Neutrophil (primary cell): ENCODE measurements around the gene SPEM2.
A peak's percentile ranks its signal among the peaks of the same experiment; 100 is the strongest.

ENCODE experiments used
- H3K27ac ChIP-seq: fragments of 200-600 bp; sonication (generic); 2 replicates; pipeline ENCODE4 v1.5.1; 2016; ENCODE audit warnings: mild to moderate bottlenecking, moderate library complexity
- H3K27me3 ChIP-seq: fragments of 200-600 bp; sonication (generic); 2 replicates; pipeline ENCODE4 v1.6.0; 2016; ENCODE audit warnings: mild to moderate bottlenecking
- H3K36me3 ChIP-seq: fragments of 200-600 bp; sonication (generic); 2 replicates; pipeline ENCODE4 v1.5.1; 2017
- H3K4me1 ChIP-seq, 2 experiments: fragments of 200-600 bp in 1 of 2; sonication (generic) in 1 of 2; 1 replicate in 1 of 2; 2 replicates in 1 of 2; pipeline versions ENCODE4 v1.5.1 to v1.6.1; 2013 to 2016; ENCODE audit warnings: low read depth in 1 of 2, low read length in 1 of 2, mild to moderate bottlenecking in 1 of 2, moderate library complexity in 1 of 2; ENCODE audit not compliant: control insufficient read depth in 1 of 2, insufficient read depth in 1 of 2
- H3K4me3 ChIP-seq, 2 experiments: fragments of 200-600 bp in 1 of 2; sonication (generic) in 1 of 2; 1 replicate in 1 of 2; 2 replicates in 1 of 2; pipeline ENCODE4 v1.5.1; 2013 to 2016; ENCODE audit warnings: low read depth in 1 of 2, low read length in 1 of 2, mild to moderate bottlenecking in 1 of 2, moderate library complexity in 1 of 2
- H3K9me3 ChIP-seq: fragments of 200-600 bp; sonication (generic); 2 replicates; pipeline ENCODE4 v1.5.1; 2016
- TF ChIP-seq, protein P1 (sequence below): fragments of 200-600 bp; sonication (generic); IDR thresholded peaks from 2 replicates; pipeline ENCODE4 v1.5.1; 2016; ENCODE audit warnings: antibody characterized with exemption

Gene SPEM2

DNA sequence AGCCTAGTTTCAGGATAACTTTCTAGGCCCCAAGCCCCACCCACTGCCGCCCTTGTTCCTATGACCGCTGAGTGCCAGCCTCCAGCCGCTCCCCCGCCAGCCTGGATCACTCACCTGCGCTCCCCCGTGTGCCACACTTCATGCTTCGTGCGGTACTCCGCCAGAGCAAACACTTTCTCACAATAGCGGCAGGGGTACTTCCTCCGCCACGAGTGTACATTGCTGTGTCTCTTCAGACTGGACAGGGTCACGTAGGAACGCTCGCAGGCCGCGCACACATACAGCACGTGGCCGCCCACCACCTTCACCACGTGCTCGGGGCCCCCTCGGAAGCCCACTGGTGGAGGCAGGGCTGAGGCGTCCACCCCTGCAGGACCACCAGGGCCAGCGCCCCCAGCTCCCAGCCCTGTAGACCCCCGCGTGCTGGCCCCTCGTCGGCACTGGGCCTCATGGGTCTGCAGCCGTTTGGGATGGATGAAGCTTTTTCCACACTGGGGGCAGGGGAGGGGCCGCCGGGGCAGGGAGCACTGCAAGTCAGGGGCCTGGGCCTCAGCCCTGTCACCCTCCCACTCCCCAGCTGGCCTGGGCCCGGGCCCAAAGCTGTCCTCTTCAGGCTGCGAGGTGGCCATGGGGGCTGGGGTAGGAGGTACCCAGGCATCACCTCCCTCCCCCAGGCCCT, 40.3 kb downstream of the SPEM2 start:
- peaks cover 27% of the 10 kb centered on the region for H3K36me3 ChIP-seq
- peak overlapping the region; percentile 61 for H3K27ac ChIP-seq
- no peak overlapping the region for H3K4me3 ChIP-seq
- TF ChIP-seq, protein P1, sequence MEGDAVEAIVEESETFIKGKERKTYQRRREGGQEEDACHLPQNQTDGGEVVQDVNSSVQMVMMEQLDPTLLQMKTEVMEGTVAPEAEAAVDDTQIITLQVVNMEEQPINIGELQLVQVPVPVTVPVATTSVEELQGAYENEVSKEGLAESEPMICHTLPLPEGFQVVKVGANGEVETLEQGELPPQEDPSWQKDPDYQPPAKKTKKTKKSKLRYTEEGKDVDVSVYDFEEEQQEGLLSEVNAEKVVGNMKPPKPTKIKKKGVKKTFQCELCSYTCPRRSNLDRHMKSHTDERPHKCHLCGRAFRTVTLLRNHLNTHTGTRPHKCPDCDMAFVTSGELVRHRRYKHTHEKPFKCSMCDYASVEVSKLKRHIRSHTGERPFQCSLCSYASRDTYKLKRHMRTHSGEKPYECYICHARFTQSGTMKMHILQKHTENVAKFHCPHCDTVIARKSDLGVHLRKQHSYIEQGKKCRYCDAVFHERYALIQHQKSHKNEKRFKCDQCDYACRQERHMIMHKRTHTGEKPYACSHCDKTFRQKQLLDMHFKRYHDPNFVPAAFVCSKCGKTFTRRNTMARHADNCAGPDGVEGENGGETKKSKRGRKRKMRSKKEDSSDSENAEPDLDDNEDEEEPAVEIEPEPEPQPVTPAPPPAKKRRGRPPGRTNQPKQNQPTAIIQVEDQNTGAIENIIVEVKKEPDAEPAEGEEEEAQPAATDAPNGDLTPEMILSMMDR: no peak
- peaks cover 13 to 15% of the 10 kb centered on the region in 2 experiments for H3K4me1 ChIP-seq
- H3K9me3 ChIP-seq: no peaks in the 10 kb centered on the region
- H3K27me3 ChIP-seq: no peaks in the 10 kb centered on the region

DNA sequence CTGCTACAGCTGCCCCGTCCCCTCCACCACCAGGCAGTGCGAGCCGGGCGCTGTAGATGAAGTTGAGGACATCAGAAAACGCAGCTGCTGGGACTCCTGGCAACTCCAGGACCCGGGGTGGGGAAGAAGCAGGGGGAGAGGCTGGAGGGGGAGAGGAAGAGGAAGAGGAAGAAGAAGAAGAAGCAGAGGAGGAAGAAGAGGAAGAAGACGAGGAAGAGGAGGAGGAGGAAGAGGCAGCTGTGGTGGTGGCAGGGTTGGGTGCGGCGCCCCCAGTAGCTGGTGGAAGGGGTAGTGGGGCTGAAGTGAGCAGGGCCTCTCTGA, 40.9 kb downstream of the SPEM2 start:
- H3K27me3 ChIP-seq: no peaks in the 10 kb centered on the region
- H3K27ac ChIP-seq: peak overlapping the region; percentile 61
- peaks cover 27% of the 10 kb centered on the region for H3K36me3 ChIP-seq
- TF ChIP-seq, protein P1: no peak
- no peak overlapping the region for H3K4me3 ChIP-seq
- no peaks in the 10 kb centered on the region for H3K9me3 ChIP-seq
- peaks cover 13 to 15% of the 10 kb centered on the region in 2 experiments for H3K4me1 ChIP-seq

DNA sequence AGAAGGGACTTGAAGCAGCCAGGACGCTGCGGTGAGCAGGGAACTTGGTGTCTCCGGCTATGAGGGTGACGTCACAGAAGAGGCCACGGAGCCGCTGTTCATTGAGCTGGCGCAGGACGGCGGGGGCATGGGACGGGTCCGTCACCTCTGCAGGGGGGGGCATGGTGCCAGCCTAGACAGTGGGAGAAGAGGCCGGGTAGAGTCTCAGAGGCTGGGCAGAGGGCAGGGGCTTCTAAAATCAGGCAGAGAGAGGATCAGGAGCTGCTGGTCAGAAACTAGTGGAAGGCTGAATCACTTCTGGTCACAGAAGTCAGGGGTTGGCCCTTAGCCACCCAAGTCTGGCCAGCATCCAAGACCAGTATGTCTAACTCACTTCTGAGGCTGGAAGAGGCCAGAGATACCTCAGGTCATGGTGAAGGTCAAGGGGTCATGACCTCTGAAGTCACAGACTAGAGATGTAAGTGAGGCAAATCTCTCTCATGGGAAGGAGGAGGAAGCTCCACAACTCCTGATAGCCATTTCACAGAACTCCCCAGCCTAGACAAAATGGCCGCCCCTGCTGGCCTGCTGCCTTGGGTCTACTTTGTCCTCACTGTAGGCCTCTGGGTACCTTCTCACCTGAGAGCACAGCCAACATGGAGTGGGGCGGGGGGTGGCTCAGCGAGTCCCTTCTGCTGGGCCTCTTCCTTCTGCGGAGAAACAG, 41.4 kb downstream of the SPEM2 start:
- Histone ChIP-seq H3K9me3 (no peaks in the 10 kb centered on the region), H3K4me1 (peaks cover 13 to 15% of the 10 kb centered on the region in 2 experiments), H3K27me3 (no peaks in the 10 kb centered on the region), H3K36me3 (peaks cover 26% of the 10 kb centered on the region), H3K4me3 (no peak overlapping the region), H3K27ac (peak overlapping the region; percentile 61)
- TF ChIP-seq, protein P1: no peak

DNA sequence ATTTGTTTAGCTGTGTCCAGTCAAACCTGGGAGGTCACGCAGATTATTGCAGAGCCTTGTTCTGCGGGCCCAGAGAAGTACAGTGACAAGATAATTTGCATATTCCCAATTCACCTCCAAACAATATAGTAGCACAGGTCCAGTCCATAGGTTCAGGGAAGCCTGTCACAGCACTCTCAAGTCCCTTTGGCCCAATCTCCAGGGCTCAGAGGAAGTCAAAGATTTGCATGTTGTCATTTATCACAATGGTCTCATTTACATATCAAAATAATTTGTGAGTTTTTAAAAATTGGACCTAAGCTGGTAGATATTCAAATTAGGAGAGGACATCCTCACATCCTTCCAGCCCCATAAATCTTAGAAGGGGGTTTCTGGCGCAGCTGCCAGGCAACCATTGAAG, 42.1 kb downstream of the SPEM2 start:
- no peaks in the 10 kb centered on the region for H3K9me3 ChIP-seq
- TF ChIP-seq, protein P1: no peak
- no peaks in the 10 kb centered on the region for H3K27me3 ChIP-seq
- no peak overlapping the region for H3K4me3 ChIP-seq
- peaks cover 19% of the 10 kb centered on the region for H3K36me3 ChIP-seq
- H3K4me1 ChIP-seq: peaks cover 13 to 15% of the 10 kb centered on the region in 2 experiments
- H3K27ac ChIP-seq: peak overlapping the region; percentile 61

DNA sequence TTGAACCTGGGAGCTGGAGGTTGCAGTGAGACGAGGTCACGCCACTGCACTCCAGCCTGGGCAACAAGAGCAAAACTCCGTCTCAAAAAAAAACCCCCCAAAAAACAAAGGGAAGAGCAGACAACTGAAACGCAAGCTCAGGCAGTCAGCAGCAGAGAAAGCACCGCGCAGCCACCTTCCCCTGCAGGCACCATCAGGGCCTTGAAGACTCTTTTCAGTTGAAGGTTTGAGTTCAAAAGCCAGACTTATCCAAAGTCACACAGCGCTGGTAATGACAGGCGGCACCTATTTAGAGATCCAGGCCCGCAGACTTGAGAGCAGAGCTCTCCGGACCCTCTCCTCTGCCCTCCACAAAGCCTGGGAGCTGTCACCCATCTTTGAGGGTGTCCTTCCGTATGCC, 42.9 kb downstream of the SPEM2 start:
- H3K27me3 ChIP-seq: no peaks in the 10 kb centered on the region
- peaks cover 13 to 15% of the 10 kb centered on the region in 2 experiments for H3K4me1 ChIP-seq
- no peaks in the 10 kb centered on the region for H3K9me3 ChIP-seq
- H3K36me3 ChIP-seq: peaks cover 11% of the 10 kb centered on the region
- H3K27ac ChIP-seq: no peak overlapping the region
- TF ChIP-seq, protein P1: no peak
- no peak overlapping the region for H3K4me3 ChIP-seq
